Measurements from ENCODE around the gene NEB.

NEB gene

GRCh38 chr2:151769606-151770005 lies 35.3 kb upstream of the NEB start:
- no peak overlapping the region for H2BK12ac ChIP-seq (ENCODE audit: low read length in 2 of 2)
- H3K27ac ChIP-seq (ENCODE audit: low read length, poor library complexity, severe bottlenecking): no peak overlapping the region
- H3K79me1 ChIP-seq (replicated peaks; ENCODE audit: low read length, poor library complexity, severe bottlenecking): no peaks in the 10 kb centered on the region
- H4K91ac ChIP-seq (ENCODE audit: low read length): no peak overlapping the region
- no peak overlapping the region for H3K4me3 ChIP-seq (ENCODE audit: insufficient read depth in 1 of 2, low read depth in 1 of 2, low read length in 2 of 2)
- no peak overlapping the region for H3K4ac ChIP-seq (ENCODE audit: low read depth in 1 of 2, low read length in 2 of 2)
- no peak overlapping the region for H2BK15ac ChIP-seq (ENCODE audit: low read depth, poor library complexity, severe bottlenecking)
- no peak overlapping the region for H2BK5ac ChIP-seq (ENCODE audit: low read depth, low read length, poor library complexity, severe bottlenecking)
- H2AK5ac ChIP-seq (ENCODE audit: low read length, severe bottlenecking): no peak overlapping the region
- no peaks in the 10 kb centered on the region for H3K9me3 ChIP-seq (ENCODE audit: control insufficient read depth, low read length)
- H3K9ac ChIP-seq (ENCODE audit: low read length): no peak overlapping the region
- no peak overlapping the region for H2AFZ ChIP-seq (ENCODE audit: low read depth, low read length)
- no peak overlapping the region for H3K23ac ChIP-seq (ENCODE audit: low read length in 2 of 2)
- H3K4me1 ChIP-seq (ENCODE audit: control insufficient read depth, insufficient read depth, low read depth, low read length): peaks cover 4% of the 10 kb centered on the region
- H3K4me2 ChIP-seq (ENCODE audit: low read length, poor library complexity, severe bottlenecking): no peak overlapping the region
- H3K27me3 ChIP-seq (ENCODE audit: control insufficient read depth in 1 of 2, insufficient read depth in 1 of 2, low read length in 2 of 2): no peaks in the 10 kb centered on the region
- H2BK120ac ChIP-seq (ENCODE audit: low read depth, low read length): no peak overlapping the region
- no peak overlapping the region for H3K18ac ChIP-seq (ENCODE audit: low read depth in 1 of 2, low read length in 2 of 2)
- no peak for DNase-seq
- H3K36me3 ChIP-seq (ENCODE audit: control insufficient read depth in 1 of 2, insufficient read depth in 2 of 2, low read depth in 1 of 2, low read length in 2 of 2): peaks cover 0 to 7% of the 10 kb centered on the region in 2 experiments
- WGBS: 80% methylated on average over 1 of the region's 1 CpG
- no peak overlapping the region for H3K14ac ChIP-seq (ENCODE audit: low read length in 2 of 2)
- H4K8ac ChIP-seq (ENCODE audit: low read length): no peak overlapping the region

GRCh38 chr2:151767536-151767935 lies 33.3 kb upstream of the NEB start:
- no peak overlapping the region for H4K91ac ChIP-seq (ENCODE audit: low read length)
- H3K14ac ChIP-seq (ENCODE audit: low read length in 2 of 2): no peak overlapping the region
- no peak overlapping the region for H3K4me3 ChIP-seq (ENCODE audit: insufficient read depth in 1 of 2, low read depth in 1 of 2, low read length in 2 of 2)
- no peak overlapping the region for H3K4ac ChIP-seq (ENCODE audit: low read depth in 1 of 2, low read length in 2 of 2)
- no peak overlapping the region for H3K23ac ChIP-seq (ENCODE audit: low read length in 2 of 2)
- no peak overlapping the region for H3K18ac ChIP-seq (ENCODE audit: low read depth in 1 of 2, low read length in 2 of 2)
- H4K8ac ChIP-seq (ENCODE audit: low read length): no peak overlapping the region
- H3K4me2 ChIP-seq (ENCODE audit: low read length, poor library complexity, severe bottlenecking): no peak overlapping the region
- H2BK15ac ChIP-seq (ENCODE audit: low read depth, poor library complexity, severe bottlenecking): no peak overlapping the region
- DNase-seq: peak; percentile 16
- 69% methylated on average over 2 of the region's 2 CpGs for WGBS
- no peak overlapping the region for H2BK12ac ChIP-seq (ENCODE audit: low read length in 2 of 2)
- peaks cover 0 to 7% of the 10 kb centered on the region in 2 experiments for H3K36me3 ChIP-seq (ENCODE audit: control insufficient read depth in 1 of 2, insufficient read depth in 2 of 2, low read depth in 1 of 2, low read length in 2 of 2)
- H2BK5ac ChIP-seq (ENCODE audit: low read depth, low read length, poor library complexity, severe bottlenecking): no peak overlapping the region
- no peak overlapping the region for H2AFZ ChIP-seq (ENCODE audit: low read depth, low read length)
- no peak overlapping the region for H2BK120ac ChIP-seq (ENCODE audit: low read depth, low read length)
- no peaks in the 10 kb centered on the region for H3K9me3 ChIP-seq (ENCODE audit: control insufficient read depth, low read length)
- H2AK5ac ChIP-seq (ENCODE audit: low read length, severe bottlenecking): no peak overlapping the region
- no peak overlapping the region for H3K27ac ChIP-seq (ENCODE audit: low read length, poor library complexity, severe bottlenecking)
- no peaks in the 10 kb centered on the region for H3K27me3 ChIP-seq (ENCODE audit: control insufficient read depth in 1 of 2, insufficient read depth in 1 of 2, low read length in 2 of 2)
- H3K79me1 ChIP-seq (replicated peaks; ENCODE audit: low read length, poor library complexity, severe bottlenecking): no peaks in the 10 kb centered on the region
- H3K4me1 ChIP-seq (ENCODE audit: control insufficient read depth, insufficient read depth, low read depth, low read length): peaks cover 4% of the 10 kb centered on the region
- H3K9ac ChIP-seq (ENCODE audit: low read length): no peak overlapping the region

GRCh38 chr2:151766437-151767153 lies 32.3 kb upstream of the NEB start:
- Histone ChIP-seq H3K4me2 (ENCODE audit: low read length, poor library complexity, severe bottlenecking) (no peak overlapping the region), H3K4me3 (ENCODE audit: insufficient read depth in 1 of 2, low read depth in 1 of 2, low read length in 2 of 2) (no peak overlapping the region), H2BK15ac (ENCODE audit: low read depth, poor library complexity, severe bottlenecking) (no peak overlapping the region), H3K18ac (ENCODE audit: low read depth in 1 of 2, low read length in 2 of 2) (no peak overlapping the region), H3K27me3 (ENCODE audit: control insufficient read depth in 1 of 2, insufficient read depth in 1 of 2, low read length in 2 of 2) (no peaks in the 10 kb centered on the region), H3K4me1 (ENCODE audit: control insufficient read depth, insufficient read depth, low read depth, low read length) (peaks cover 4% of the 10 kb centered on the region), H2AFZ (ENCODE audit: low read depth, low read length) (no peak overlapping the region), H3K23ac (ENCODE audit: low read length in 2 of 2) (no peak overlapping the region), H2BK120ac (ENCODE audit: low read depth, low read length) (no peak overlapping the region), H3K27ac (ENCODE audit: low read length, poor library complexity, severe bottlenecking) (no peak overlapping the region), H4K8ac (ENCODE audit: low read length) (no peak overlapping the region), H2BK5ac (ENCODE audit: low read depth, low read length, poor library complexity, severe bottlenecking) (no peak overlapping the region), H3K36me3 (ENCODE audit: control insufficient read depth in 1 of 2, insufficient read depth in 2 of 2, low read depth in 1 of 2, low read length in 2 of 2) (peaks cover 0 to 7% of the 10 kb centered on the region in 2 experiments), H3K9me3 (ENCODE audit: control insufficient read depth, low read length) (no peaks in the 10 kb centered on the region), H2BK12ac (ENCODE audit: low read length in 2 of 2) (no peak overlapping the region), H2AK5ac (ENCODE audit: low read length, severe bottlenecking) (no peak overlapping the region), H4K91ac (ENCODE audit: low read length) (no peak overlapping the region), H3K14ac (ENCODE audit: low read length in 2 of 2) (no peak overlapping the region), H3K9ac (ENCODE audit: low read length) (no peak overlapping the region), H3K79me1 (replicated peaks; ENCODE audit: low read length, poor library complexity, severe bottlenecking) (no peaks in the 10 kb centered on the region), H3K4ac (ENCODE audit: low read depth in 1 of 2, low read length in 2 of 2) (no peak overlapping the region)
- WGBS: 87% methylated on average over 4 of the region's 4 CpGs
- peak; percentile 16 for DNase-seq

- no peak overlapping the region for H3K23ac ChIP-seq (ENCODE audit: low read length in 2 of 2)
- H3K9ac ChIP-seq (ENCODE audit: low read length): no peak overlapping the region
- no peaks in the 10 kb centered on the region for H3K79me1 ChIP-seq (replicated peaks; ENCODE audit: low read length, poor library complexity, severe bottlenecking)
- peaks cover 0 to 7% of the 10 kb centered on the region in 2 experiments for H3K36me3 ChIP-seq (ENCODE audit: control insufficient read depth in 1 of 2, insufficient read depth in 2 of 2, low read depth in 1 of 2, low read length in 2 of 2)
- no peaks in the 10 kb centered on the region for H3K9me3 ChIP-seq (ENCODE audit: control insufficient read depth, low read length)
- H3K27ac ChIP-seq (ENCODE audit: low read length, poor library complexity, severe bottlenecking): no peak overlapping the region
- no peak overlapping the region for H4K8ac ChIP-seq (ENCODE audit: low read length)
- peaks cover 4% of the 10 kb centered on the region for H3K4me1 ChIP-seq (ENCODE audit: control insufficient read depth, insufficient read depth, low read depth, low read length)
- no peak overlapping the region for H2AK5ac ChIP-seq (ENCODE audit: low read length, severe bottlenecking)
- no peak overlapping the region for H3K4me3 ChIP-seq (ENCODE audit: insufficient read depth in 1 of 2, low read depth in 1 of 2, low read length in 2 of 2)
- H2AFZ ChIP-seq (ENCODE audit: low read depth, low read length): no peak overlapping the region
- no peak overlapping the region for H3K14ac ChIP-seq (ENCODE audit: low read length in 2 of 2)
- no peak overlapping the region for H2BK12ac ChIP-seq (ENCODE audit: low read length in 2 of 2)
- DNase-seq: no peak
- H2BK5ac ChIP-seq (ENCODE audit: low read depth, low read length, poor library complexity, severe bottlenecking): no peak overlapping the region
- H4K91ac ChIP-seq (ENCODE audit: low read length): no peak overlapping the region
- WGBS: 90% methylated on average over 10 of the region's 10 CpGs
- no peak overlapping the region for H2BK120ac ChIP-seq (ENCODE audit: low read depth, low read length)
- no peak overlapping the region for H2BK15ac ChIP-seq (ENCODE audit: low read depth, poor library complexity, severe bottlenecking)
- H3K27me3 ChIP-seq (ENCODE audit: control insufficient read depth in 1 of 2, insufficient read depth in 1 of 2, low read length in 2 of 2): no peaks in the 10 kb centered on the region
- H3K4ac ChIP-seq (ENCODE audit: low read depth in 1 of 2, low read length in 2 of 2): no peak overlapping the region
- no peak overlapping the region for H3K18ac ChIP-seq (ENCODE audit: low read depth in 1 of 2, low read length in 2 of 2)
- H3K4me2 ChIP-seq (ENCODE audit: low read length, poor library complexity, severe bottlenecking): no peak overlapping the region
Measured at GRCh38 chr2:151765760-151766410, 31.6 kb upstream of the NEB start.

All from mesenchymal stem cell (in vitro differentiated cells and primary cell).